Activated CD4-positive, alpha-beta T cell treated with anti-CD3 and anti-CD28 coated beads for 36 hours (primary cell): ENCODE results near the gene C1orf116. TPM values are rescaled to one million over a fixed set of nuclear protein-coding genes. Genes with fewer than 3 reads are reported as not detected.

ENCODE experiments used
- ATAC-seq: fragments of 200-7000 bp; cut with Tn5 transposase; one replicate; pipeline ENCODE4 v1.10.0; 2021; ENCODE audit warnings: mild to moderate bottlenecking, moderate library complexity
- CTCF ChIA-PET: fragments of 350-600 bp; sonication (Branson Sonifier 250); formaldehyde crosslinking; loops from one replicate; lab custom pipeline; 2021; ENCODE audit warnings: antibody characterized with exemption; lab: Charles Lee
- POLR2A ChIA-PET: fragments of 350-600 bp; sonication (Branson Sonifier 250); formaldehyde crosslinking; loops from one replicate; lab custom pipeline; 2021; ENCODE audit warnings: antibody characterized with exemption, inconsistent platforms; lab: Charles Lee
- DNase-seq: peaks from one replicate; pipeline ENCODE4 v3.0.0-alpha.2; 2020
- H3K27ac Mint-ChIP-seq: one replicate; pipeline ENCODE4 v1.8.0; 2021; ENCODE audit warnings: mixed read lengths
- H3K27me3 Mint-ChIP-seq: one replicate; pipeline ENCODE4 v1.8.0; 2021; ENCODE audit warnings: mixed read lengths
- H3K36me3 Mint-ChIP-seq: one replicate; pipeline ENCODE4 v1.8.0; 2021; ENCODE audit warnings: low read depth, mixed read lengths
- H3K4me1 Mint-ChIP-seq: one replicate; pipeline ENCODE4 v1.8.0; 2021; ENCODE audit warnings: mixed read lengths
- H3K4me3 Mint-ChIP-seq: one replicate; pipeline ENCODE4 v1.8.0; 2021; ENCODE audit warnings: mild to moderate bottlenecking, moderate library complexity, mixed read lengths
- H3K9me3 Mint-ChIP-seq: one replicate; pipeline ENCODE4 v1.8.0; 2021; ENCODE audit warnings: low read depth, mixed read lengths
- intact Hi-C, 2 experiments: fragments of 100-400 bp; cut with DNase I in 1 of 2; cut with micrococcal nuclease in 1 of 2; formaldehyde crosslinking; loops; one replicate each; pipeline versions ENCODE4 v1.14.2 to v1.15.1; 2022 to 2024; cut with DNase I, micrococcal nuclease
- total RNA-seq, 2 experiments: library from RNA; stranded (reverse); gene quantifications; one replicate each; pipeline ENCODE4 v1.2.3, GENCODE V29; 2021

C1orf116 gene
- total RNA-seq, 2 experiments from 2014 or later, result 0.05 TPM; not detected in 1

DNA sequence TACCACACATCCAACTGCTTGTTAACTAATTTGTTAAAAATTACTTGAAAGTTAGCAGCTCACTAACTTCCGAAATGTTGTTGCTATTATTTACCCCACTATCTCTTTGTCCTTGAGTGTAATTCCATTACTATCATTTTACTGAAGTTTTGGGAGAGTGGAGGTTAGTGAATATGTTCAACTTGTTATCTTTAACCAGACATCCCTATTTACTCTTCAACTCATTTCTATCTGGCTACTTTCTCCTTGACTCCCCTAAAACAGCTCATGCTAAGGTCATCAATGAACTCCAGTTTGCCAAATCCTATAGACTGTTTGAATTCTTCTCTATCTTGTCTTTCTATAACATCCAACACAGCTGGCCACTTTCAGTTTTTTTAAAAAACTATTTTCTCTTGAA lies 4.3 kb upstream of the C1orf116 start:
- peaks cover under 1% of the 10 kb centered on the region for H3K4me1 Mint-ChIP-seq
- H3K27me3 Mint-ChIP-seq, result peaks cover 7% of the 10 kb centered on the region
- no peak overlapping the region for H3K27ac Mint-ChIP-seq
- ATAC-seq (no peak), DNase-seq (no peak)
- intact Hi-C loops, result no loop called here
- H3K36me3 Mint-ChIP-seq, result peaks cover under 1% of the 10 kb centered on the region
- POLR2A ChIA-PET, result no interaction called here
- no peak overlapping the region for H3K4me3 Mint-ChIP-seq
- CTCF ChIA-PET, result interaction anchor here (0.5 to 2.5 kb wide), 7 partner anchors 11 to 1058 kb away, joined by 3 to 11 read pairs (median 4); partner anchors contain the start of gene PFKFB2
- H3K9me3 Mint-ChIP-seq, result no peaks in the 10 kb centered on the region

DNA sequence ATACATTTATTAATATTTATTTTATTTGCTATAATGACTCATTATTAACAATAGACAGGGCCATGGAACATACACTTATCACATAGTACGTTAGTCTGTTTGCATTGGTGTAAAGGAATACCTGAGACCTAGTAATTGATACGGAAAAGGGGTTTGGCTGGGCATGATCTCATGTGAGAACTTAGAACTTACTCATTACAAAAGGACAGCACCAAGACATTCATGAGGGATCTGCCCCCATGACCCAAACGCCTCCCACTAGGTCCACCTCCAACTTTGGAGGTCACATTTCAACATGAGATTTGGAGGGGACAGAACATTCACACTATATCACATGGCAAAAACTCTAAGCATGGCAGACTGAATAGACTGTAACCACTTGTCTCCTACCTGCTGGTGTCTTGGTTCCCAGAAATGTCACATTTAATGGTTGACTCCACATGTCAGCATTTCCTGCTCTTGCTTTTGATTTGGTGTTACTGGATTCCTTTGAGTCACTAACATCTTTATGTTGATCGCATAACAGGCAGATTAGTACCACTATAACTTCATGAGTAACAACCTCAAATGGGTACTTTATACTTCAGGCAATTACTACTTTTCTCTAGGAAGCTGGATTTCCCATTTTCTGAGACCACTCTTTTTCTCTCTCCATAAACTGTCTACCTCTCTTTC lies 3.5 kb upstream of the C1orf116 start:
- CTCF ChIA-PET, result interaction anchor here (0.7 to 2.5 kb wide), 5 partner anchors 11 to 1059 kb away, joined by 3 to 11 read pairs (median 4); partner anchors contain the start of gene PFKFB2
- POLR2A ChIA-PET, result no interaction called here
- H3K9me3 Mint-ChIP-seq, result no peaks in the 10 kb centered on the region
- H3K4me1 Mint-ChIP-seq, result no peaks in the 10 kb centered on the region
- DNase-seq (no peak), ATAC-seq (peak; percentile 78)
- H3K36me3 Mint-ChIP-seq, result no peaks in the 10 kb centered on the region
- intact Hi-C loops, result no loop called here
- H3K27me3 Mint-ChIP-seq, result peaks cover 12% of the 10 kb centered on the region
- no peak overlapping the region for H3K27ac Mint-ChIP-seq
- H3K4me3 Mint-ChIP-seq, result no peak overlapping the region

DNA sequence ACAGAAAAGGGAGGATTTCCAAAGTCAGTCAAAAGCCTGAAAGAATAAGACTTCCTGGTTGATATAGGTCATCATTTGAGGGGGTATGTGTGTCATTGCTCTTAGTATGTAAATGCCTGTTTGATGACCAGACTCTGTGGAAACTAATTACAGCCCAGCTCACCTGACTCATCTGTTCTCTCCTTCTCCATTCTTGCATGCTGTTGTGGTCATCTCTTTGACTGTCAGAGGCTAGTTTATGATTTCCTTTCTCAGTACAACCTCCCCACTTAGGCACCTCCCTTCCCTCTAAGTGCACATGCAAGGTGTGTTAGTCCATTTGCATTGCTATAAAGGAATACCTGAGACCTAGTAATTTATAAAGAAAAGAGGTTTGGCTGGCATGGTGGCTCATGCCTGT lies 2.4 kb upstream of the C1orf116 start:
- intact Hi-C loops, result no loop called here
- H3K27me3 Mint-ChIP-seq, result peaks cover 15% of the 10 kb centered on the region
- H3K4me3 Mint-ChIP-seq, result no peak overlapping the region
- CTCF ChIA-PET, result interaction anchor here (0.5 kb wide), 1 partner anchor 403 kb away, joined by 4 read pairs; no protein-coding TSS in a partner anchor
- DNase-seq, result no peak
- no peaks in the 10 kb centered on the region for H3K36me3 Mint-ChIP-seq
- no peak overlapping the region for H3K27ac Mint-ChIP-seq
- ATAC-seq, result peak; percentile 62
- POLR2A ChIA-PET, result no interaction called here
- H3K9me3 Mint-ChIP-seq, result no peaks in the 10 kb centered on the region
- H3K4me1 Mint-ChIP-seq, result no peaks in the 10 kb centered on the region

DNA sequence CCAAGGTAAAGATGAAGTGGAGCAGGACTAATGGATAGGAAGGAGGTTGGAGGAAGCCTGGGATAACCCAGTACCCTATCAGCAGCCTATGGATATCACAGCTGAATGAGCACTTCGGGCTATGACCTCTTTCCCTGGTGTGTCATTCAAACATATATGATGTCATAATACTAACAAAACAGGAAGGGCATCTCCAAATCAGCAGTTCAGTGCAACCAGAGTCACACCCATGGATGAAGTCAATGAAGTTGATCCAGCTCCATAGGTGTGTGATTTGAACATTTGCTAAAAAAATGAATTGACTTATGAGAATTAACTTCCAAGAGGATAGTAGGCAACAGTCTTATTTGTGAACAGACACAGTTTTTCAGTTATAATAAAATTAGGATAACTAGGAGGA lies 1.7 kb upstream of the C1orf116 start:
- ATAC-seq, result no peak
- Mint-ChIP-seq H3K9me3 (no peaks in the 10 kb centered on the region), H3K36me3 (no peaks in the 10 kb centered on the region), H3K4me1 (no peaks in the 10 kb centered on the region), H3K27ac (no peak overlapping the region), H3K27me3 (peaks cover 15% of the 10 kb centered on the region), H3K4me3 (no peak overlapping the region)
- CTCF ChIA-PET, result interaction anchor here (0.7 to 1.4 kb wide), 3 partner anchors 8 to 37 kb away, joined by 3 read pairs; no protein-coding TSS in a partner anchor
- no peak for DNase-seq
- POLR2A ChIA-PET, result no interaction called here
- intact Hi-C loops, result no loop called here

DNA sequence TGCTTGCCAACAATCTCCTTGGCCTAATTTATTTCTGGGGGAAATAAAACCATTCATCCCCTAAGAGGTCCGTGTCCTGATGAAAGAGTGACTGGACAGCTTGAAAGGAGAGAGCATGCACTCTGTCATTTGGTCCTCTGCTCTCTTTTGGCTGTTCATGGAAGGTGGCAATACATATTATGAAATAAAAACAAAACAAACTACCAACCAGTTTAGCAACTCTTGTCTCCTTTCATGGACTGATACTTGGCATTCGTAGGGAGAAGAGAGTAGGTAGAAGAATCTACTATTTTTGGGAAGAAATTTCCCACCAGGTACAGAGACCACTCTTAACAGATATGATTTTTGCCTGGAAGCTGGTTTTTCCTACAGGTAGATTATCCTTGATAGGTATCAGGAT lies 746 bp upstream of the C1orf116 start:
- ATAC-seq, result no peak
- Mint-ChIP-seq H3K4me1 (no peaks in the 10 kb centered on the region), H3K27me3 (peaks cover 15% of the 10 kb centered on the region), H3K9me3 (no peaks in the 10 kb centered on the region), H3K27ac (no peak overlapping the region), H3K36me3 (no peaks in the 10 kb centered on the region), H3K4me3 (no peak overlapping the region)
- ChIA-PET CTCF (interaction anchor here (0.7 to 1.4 kb wide), 6 partner anchors 9 to 82 kb away, joined by 3 read pairs; no protein-coding TSS in a partner anchor), POLR2A (no interaction called here)
- intact Hi-C loops, result no loop called here
- no peak for DNase-seq

DNA sequence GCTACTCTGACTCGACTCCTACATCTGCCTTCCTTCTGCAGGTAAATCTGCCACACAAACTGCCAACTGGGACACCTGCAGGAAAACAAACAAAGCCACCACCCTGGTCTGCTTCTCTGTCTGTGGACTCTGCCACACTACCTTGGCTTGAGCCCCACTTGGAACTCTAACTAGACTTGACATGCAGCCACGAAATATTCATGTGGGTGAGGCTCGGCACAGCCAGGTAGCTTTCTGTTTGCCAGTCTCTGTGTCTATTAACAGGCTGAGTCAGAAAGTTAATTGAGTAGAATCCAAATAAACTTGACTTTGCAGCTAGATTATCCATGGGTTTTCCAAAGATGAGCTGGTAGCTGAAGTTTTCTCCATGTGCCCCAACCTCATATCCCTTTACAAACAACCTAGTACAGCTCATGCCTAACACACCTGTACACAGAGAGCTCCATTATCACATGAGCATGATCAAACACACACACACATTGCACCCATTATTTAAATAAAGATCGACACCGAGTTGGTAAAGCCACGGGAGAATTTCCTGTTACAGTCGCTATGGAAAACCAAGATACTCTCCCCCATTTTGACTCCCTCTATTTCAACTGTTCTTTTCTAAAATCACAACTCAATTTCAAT lies 808 bp downstream of the C1orf116 start:
- Mint-ChIP-seq H3K27me3 (peaks cover 20% of the 10 kb centered on the region), H3K4me1 (no peaks in the 10 kb centered on the region), H3K9me3 (no peaks in the 10 kb centered on the region), H3K4me3 (no peak overlapping the region), H3K36me3 (no peaks in the 10 kb centered on the region), H3K27ac (no peak overlapping the region)
- CTCF ChIA-PET, result no interaction called here
- ATAC-seq (no peak), DNase-seq (no peak)
- POLR2A ChIA-PET, result no interaction called here
- intact Hi-C loops, result no loop called here

DNA sequence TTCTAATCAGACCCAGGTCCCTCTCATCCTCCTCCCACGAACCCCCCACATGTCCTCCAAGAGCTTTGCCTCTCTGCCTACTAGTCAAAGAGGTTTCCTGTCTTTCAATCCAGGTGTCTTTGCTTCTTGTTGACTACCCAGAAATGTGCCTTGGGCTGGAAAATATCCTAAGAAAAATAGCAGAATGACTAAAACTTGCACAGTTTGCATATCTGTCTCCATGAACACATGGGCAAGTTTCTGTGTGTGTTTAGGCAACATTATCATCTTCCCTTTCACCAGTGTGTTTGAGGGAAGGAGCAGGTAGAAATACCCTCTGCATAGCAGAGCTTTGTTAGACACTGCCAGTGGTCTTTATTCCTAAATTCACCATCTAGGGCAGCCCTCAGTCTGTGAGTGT lies 1.5 kb downstream of the C1orf116 start:
- intact Hi-C loops, result no loop called here
- POLR2A ChIA-PET, result no interaction called here
- Mint-ChIP-seq H3K4me3 (no peak overlapping the region), H3K9me3 (no peaks in the 10 kb centered on the region), H3K27ac (no peak overlapping the region), H3K4me1 (no peaks in the 10 kb centered on the region), H3K27me3 (peaks cover 23% of the 10 kb centered on the region), H3K36me3 (no peaks in the 10 kb centered on the region)
- ATAC-seq, result no peak
- DNase-seq, result no peak
- CTCF ChIA-PET, result interaction anchor here (0.5 to 2.6 kb wide), 4 partner anchors 10 to 393 kb away, joined by 3 to 10 read pairs (median 4); no protein-coding TSS in a partner anchor

DNA sequence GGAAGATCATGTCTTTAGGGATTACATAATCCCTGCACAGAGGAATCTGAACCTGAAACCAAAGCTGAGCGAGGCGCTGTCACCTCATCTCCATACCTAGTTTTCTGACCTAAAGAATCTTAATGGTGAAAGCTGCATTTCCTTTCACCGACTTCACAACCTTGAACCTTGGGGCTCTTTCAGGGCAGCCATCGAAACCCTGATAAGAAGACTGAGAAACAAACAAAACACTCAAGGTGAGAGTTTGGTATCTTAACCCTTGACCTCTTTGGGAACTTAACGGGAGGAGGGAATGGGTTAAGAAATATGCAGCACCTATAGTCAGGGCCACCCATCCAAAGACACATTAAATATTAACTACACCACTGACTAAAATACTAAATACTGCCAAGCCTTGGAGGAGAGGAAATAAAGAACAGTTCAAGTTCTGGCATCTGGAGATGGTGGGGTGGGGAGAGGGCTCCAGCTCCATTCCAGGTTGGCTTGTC lies 2.0 kb downstream of the C1orf116 start:
- no peak overlapping the region for H3K27ac Mint-ChIP-seq
- CTCF ChIA-PET, result interaction anchor here (0.6 to 2.6 kb wide), 5 partner anchors 9 to 931 kb away, joined by 3 to 10 read pairs (median 4); no protein-coding TSS in a partner anchor
- intact Hi-C loops, result no loop called here

DNA sequence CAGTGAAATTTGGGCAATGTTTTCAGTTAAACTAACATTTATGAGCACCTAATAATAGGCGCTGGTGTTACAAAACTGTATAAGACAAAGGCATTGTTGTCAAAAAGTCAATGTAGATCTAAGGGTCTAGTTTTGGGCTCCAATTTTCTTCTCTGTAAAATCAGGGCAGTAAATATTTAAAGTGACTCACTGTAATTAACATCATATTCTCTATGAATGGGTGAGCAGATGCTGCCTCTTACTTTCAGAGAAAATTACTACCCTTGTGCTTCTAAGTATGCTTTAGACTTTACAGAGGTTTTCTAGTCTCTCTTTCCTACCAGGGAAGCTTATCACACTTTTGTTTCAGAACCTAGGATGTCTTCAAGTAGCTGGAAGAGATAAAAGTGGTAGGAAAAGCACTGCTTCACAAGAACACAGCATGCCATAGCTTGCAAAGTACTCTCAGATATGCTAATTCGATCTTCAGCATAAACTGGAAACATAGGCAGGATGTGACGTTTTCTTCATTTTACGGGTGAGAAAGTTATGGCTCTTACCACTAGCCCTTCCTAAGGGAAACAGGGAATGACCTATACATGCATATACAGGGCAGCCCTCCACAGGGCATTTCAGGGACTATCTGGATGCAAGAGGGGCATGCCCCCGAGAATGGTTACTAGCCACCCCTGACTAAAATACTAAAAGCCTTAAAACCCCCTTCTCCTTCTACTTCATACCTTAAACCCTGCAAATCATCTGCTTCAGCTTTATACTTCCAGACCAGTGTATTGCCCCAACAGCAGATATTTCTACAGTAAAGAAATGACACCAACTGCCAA lies 2.6 kb downstream of the C1orf116 start:
- ChIA-PET CTCF (interaction anchor here (0.6 to 2.6 kb wide), 8 partner anchors 8 to 932 kb away, joined by 3 to 10 read pairs (median 3); no protein-coding TSS in a partner anchor), POLR2A (interaction anchor here (0.6 kb wide), 1 partner anchor 8 kb away, joined by 3 read pairs; no protein-coding TSS in a partner anchor)
- DNase-seq (no peak), ATAC-seq (no peak)
- H3K36me3 Mint-ChIP-seq, result no peaks in the 10 kb centered on the region
- intact Hi-C loops, result no loop called here
- no peaks in the 10 kb centered on the region for H3K4me1 Mint-ChIP-seq
- peaks cover 23% of the 10 kb centered on the region for H3K27me3 Mint-ChIP-seq
- H3K27ac Mint-ChIP-seq, result no peak overlapping the region
- no peaks in the 10 kb centered on the region for H3K9me3 Mint-ChIP-seq
- H3K4me3 Mint-ChIP-seq, result no peak overlapping the region

More for the DNA sequence above, 2.0 kb downstream of the C1orf116 start:
- DNase-seq (no peak), ATAC-seq (no peak)
- H3K4me3 Mint-ChIP-seq, result no peak overlapping the region
- H3K9me3 Mint-ChIP-seq, result no peaks in the 10 kb centered on the region
- no peaks in the 10 kb centered on the region for H3K4me1 Mint-ChIP-seq
- POLR2A ChIA-PET, result no interaction called here
- H3K27me3 Mint-ChIP-seq, result peaks cover 23% of the 10 kb centered on the region
- H3K36me3 Mint-ChIP-seq, result no peaks in the 10 kb centered on the region

DNA sequence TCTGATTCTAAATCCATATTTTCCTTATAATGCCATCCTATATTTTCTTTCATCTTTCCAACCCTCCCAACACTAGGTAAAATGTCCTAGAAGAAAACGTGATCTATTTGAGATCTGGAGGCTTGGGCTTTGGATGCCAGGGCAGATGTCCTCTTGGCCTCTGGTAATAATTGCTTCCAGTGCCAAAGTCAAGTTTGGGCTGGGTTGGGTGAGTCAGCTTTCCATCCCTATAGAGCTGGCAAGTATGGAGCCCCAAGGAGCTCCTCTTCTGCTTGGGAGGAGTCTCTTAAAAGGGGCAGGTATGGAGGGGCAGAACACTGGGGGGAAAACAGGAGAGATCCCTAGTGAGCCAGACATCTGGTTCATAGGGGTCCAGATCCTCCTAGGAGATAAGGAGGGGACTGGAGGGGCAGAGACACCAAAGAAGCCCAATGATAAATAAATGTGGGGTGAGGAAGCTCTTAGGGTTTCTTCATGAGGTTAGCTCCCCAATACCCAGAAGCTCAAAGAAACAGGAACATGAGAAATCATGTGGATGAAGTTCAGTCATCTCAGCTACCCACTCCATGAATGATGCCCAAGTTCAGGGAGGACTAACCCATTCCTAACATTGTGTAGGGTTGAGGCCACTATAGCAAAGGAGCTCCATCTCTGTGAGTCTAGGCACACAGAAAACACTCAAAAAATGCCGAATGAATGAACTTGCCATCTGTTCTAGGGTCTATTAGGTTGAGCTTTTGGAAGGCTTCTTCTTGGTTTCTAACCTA lies 3.5 kb downstream of the C1orf116 start:
- peaks cover 4% of the 10 kb centered on the region for H3K4me1 Mint-ChIP-seq
- H3K27me3 Mint-ChIP-seq, result peaks cover 22% of the 10 kb centered on the region
- DNase-seq, result no peak
- H3K4me3 Mint-ChIP-seq, result no peak overlapping the region
- ATAC-seq, result no peak
- no peaks in the 10 kb centered on the region for H3K36me3 Mint-ChIP-seq
- POLR2A ChIA-PET, result interaction anchor here (0.6 kb wide), 1 partner anchor 9 kb away, joined by 3 read pairs; no protein-coding TSS in a partner anchor
- CTCF ChIA-PET, result interaction anchor here (0.6 to 2.6 kb wide), 4 partner anchors 10 to 374 kb away, joined by 3 to 10 read pairs (median 3); no protein-coding TSS in a partner anchor
- H3K9me3 Mint-ChIP-seq, result no peaks in the 10 kb centered on the region
- H3K27ac Mint-ChIP-seq, result no peak overlapping the region
- intact Hi-C loops, result no loop called here
